PC-3 (cell line): ENCODE measurements around the gene CLRN3. TPM values are rescaled to one million over a fixed set of nuclear protein-coding genes. Genes with fewer than 3 reads are reported as not detected.

Experiments used
- ATAC-seq: fragments of 200-7000 bp; cut with Tn5 transposase; 2 replicates; pipeline ENCODE4 v1.9.1; 2020; ENCODE audit warnings: mild to moderate bottlenecking, moderate library complexity
- BruUV-seq: library from RNA; stranded (reverse); fragments of 400-500 nt; replicated peaks from 2 replicates; lab custom pipeline; 2021; lab: Mats Ljungman, UMichigan
- CTCF ChIA-PET: fragments of 300-600 bp; sonication (Branson Sonifier 250); formaldehyde crosslinking; loops from one replicate; lab custom pipeline; 2022; ENCODE audit warnings: antibody characterized with exemption; lab: Charles Lee
- POLR2A ChIA-PET: fragments of 300-600 bp; sonication (Branson Sonifier 250); formaldehyde crosslinking; loops from one replicate; lab custom pipeline; 2022; ENCODE audit warnings: antibody characterized with exemption; ENCODE audit not compliant: unreplicated experiment; lab: Charles Lee
- DNase-seq: peaks from one replicate; pipeline ENCODE4 v3.0.0-alpha.2; 2015
- H2AFZ ChIP-seq: fragments of 300-600 bp; sonication (generic); 2 replicates; pipeline ENCODE4 v1.6.0; 2016; ENCODE audit warnings: antibody characterized with exemption, low read length
- H3F3A ChIP-seq: fragments of 300-600 bp; sonication (generic); one replicate; pipeline ENCODE4 v1.6.0; 2017; ENCODE audit warnings: antibody characterized with exemption, low read length, control low read depth, mild to moderate bottlenecking; ENCODE audit not compliant: unreplicated experiment
- H3K27ac ChIP-seq: fragments of 300-600 bp; sonication (generic); 2 replicates; pipeline ENCODE4 v1.5.1; 2016; ENCODE audit warnings: mild to moderate bottlenecking, low read length
- H3K27me3 ChIP-seq: fragments of 300-600 bp; sonication (generic); 2 replicates; pipeline ENCODE4 v1.6.1; 2016; ENCODE audit warnings: low read length, mixed read lengths
- H3K36me3 ChIP-seq: fragments of 300-600 bp; sonication (generic); 2 replicates; pipeline ENCODE4 v1.6.1; 2016; ENCODE audit warnings: low read depth, mixed run types, low read length, mixed read lengths
- H3K4me1 ChIP-seq: fragments of 300-600 bp; sonication (generic); 2 replicates; pipeline ENCODE4 v1.5.1; 2016; ENCODE audit warnings: low read length; ENCODE audit not compliant: insufficient read depth
- H3K4me2 ChIP-seq: fragments of 300-600 bp; sonication (generic); 2 replicates; pipeline ENCODE4 v1.6.0; 2016; ENCODE audit warnings: low read length
- H3K4me3 ChIP-seq: fragments of 300-600 bp; sonication (generic); 2 replicates; pipeline ENCODE4 v1.5.1; 2016; ENCODE audit warnings: mild to moderate bottlenecking, low read length, mixed read lengths
- H3K79me2 ChIP-seq: fragments of 300-600 bp; sonication (generic); 2 replicates; pipeline ENCODE4 v1.6.1; 2017; ENCODE audit warnings: low read length, mixed read lengths
- H3K9ac ChIP-seq: fragments of 300-600 bp; sonication (generic); 2 replicates; pipeline ENCODE4 v1.6.0; 2016; ENCODE audit warnings: mild to moderate bottlenecking, low read length
- H3K9me2 ChIP-seq: fragments of 300-600 bp; sonication (generic); replicated peaks from 2 replicates; pipeline ENCODE4 v1.6.1; 2016; ENCODE audit warnings: mixed run types, low read length, mixed read lengths
- H3K9me3 ChIP-seq: fragments of 300-600 bp; sonication (generic); 2 replicates; pipeline ENCODE4 v1.6.1; 2016; ENCODE audit warnings: low read length, mixed read lengths
- H4K20me1 ChIP-seq: fragments of 300-600 bp; sonication (generic); 2 replicates; pipeline ENCODE4 v1.6.1; 2016; ENCODE audit warnings: low read length, mixed read lengths
- EZH2 ChIP-seq: fragments of 300-600 bp; sonication (generic); IDR thresholded peaks from one replicate; pipeline ENCODE4 v1.6.1; 2017; ENCODE audit warnings: antibody characterized with exemption, mild to moderate bottlenecking, low read length; ENCODE audit not compliant: unreplicated experiment
- EZH2phosphoT487 ChIP-seq: fragments of 300-600 bp; sonication (generic); IDR thresholded peaks from 2 replicates; pipeline ENCODE4 v1.6.1; 2018; ENCODE audit warnings: mild to moderate bottlenecking, antibody characterized with exemption, low read length, borderline replicate concordance
- intact Hi-C: fragments of 100-400 bp; cut with micrococcal nuclease; formaldehyde crosslinking; loops from 2 replicates; pipeline ENCODE4 v1.9.0; 2023
- total RNA-seq: library from RNA; depleted of rRNA; stranded (reverse); fragments of >200 nt; gene quantifications from 2 replicates; pipeline ENCODE4 v1.2.3, GENCODE V29; 2014
- TF ChIP-seq, protein P1 (sequence below): fragments of 300-600 bp; sonication (generic); conservative IDR thresholded peaks from 2 replicates; pipeline ENCODE4 v1.5.1; 2017; ENCODE audit warnings: antibody characterized with exemption, low read depth, mild to moderate bottlenecking, low read length

CLRN3 gene
- total RNA-seq, 1 experiment from 2014 or later, result not detected

DNA sequence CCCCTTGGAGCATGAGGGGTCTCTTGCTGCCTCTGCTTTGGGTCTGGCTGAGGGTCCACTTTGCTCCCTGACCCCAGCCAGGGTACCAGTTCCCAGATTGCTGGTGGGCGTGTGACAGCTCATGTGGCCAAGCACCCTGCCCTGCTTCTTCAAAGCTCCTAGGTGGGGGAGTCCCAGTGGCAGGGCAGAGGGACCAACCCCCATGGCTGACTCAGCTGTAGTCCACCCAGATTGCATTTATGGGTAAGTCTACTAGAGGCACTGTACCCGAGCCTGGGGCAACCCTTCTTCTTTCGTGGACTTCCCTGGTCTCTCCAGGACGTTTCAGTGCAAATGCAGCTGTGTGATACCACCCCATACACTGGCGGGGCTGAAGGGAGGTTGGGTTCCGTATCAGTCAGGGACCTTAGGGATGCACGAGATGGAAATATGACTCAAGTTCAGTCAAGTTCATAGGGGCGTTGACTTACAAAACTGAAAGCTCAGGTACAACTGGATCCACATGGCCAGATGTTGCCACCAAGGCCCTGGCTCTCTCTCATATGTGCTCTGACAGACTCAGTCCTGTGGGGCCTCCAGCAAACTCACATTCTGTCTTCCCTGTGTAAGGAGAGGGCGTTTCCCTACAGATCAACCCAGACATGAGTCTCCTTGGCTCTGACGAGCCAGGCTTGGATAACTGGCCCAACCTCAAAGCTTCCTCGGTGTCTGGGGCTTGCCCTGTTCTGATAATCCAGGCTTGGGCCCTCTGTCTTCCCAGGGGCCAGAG lies 27.7 kb upstream of the CLRN3 start:
- Histone ChIP-seq H3K36me3 (no peaks in the 10 kb centered on the region), H3F3A (no peaks in the 10 kb centered on the region), H3K27me3 (no peaks in the 10 kb centered on the region), H3K4me2 (no peak overlapping the region), H3K9me2 (no peaks in the 10 kb centered on the region), H3K27ac (peak overlapping the region; percentile 65), H3K4me1 (peaks cover 24% of the 10 kb centered on the region), H3K9ac (peak overlapping the region; percentile 27; the same call in 1 of the 2 replicates), H4K20me1 (no peaks in the 10 kb centered on the region), H3K79me2 (no peaks in the 10 kb centered on the region), H3K4me3 (no peak overlapping the region), H2AFZ (no peak overlapping the region), H3K9me3 (no peaks in the 10 kb centered on the region)
- no peak for ATAC-seq
- intact Hi-C loops, result no loop called here
- no peak for TF ChIP-seq EZH2phosphoT487
- no peak for TF ChIP-seq EZH2
- TF ChIP-seq, protein P1, sequence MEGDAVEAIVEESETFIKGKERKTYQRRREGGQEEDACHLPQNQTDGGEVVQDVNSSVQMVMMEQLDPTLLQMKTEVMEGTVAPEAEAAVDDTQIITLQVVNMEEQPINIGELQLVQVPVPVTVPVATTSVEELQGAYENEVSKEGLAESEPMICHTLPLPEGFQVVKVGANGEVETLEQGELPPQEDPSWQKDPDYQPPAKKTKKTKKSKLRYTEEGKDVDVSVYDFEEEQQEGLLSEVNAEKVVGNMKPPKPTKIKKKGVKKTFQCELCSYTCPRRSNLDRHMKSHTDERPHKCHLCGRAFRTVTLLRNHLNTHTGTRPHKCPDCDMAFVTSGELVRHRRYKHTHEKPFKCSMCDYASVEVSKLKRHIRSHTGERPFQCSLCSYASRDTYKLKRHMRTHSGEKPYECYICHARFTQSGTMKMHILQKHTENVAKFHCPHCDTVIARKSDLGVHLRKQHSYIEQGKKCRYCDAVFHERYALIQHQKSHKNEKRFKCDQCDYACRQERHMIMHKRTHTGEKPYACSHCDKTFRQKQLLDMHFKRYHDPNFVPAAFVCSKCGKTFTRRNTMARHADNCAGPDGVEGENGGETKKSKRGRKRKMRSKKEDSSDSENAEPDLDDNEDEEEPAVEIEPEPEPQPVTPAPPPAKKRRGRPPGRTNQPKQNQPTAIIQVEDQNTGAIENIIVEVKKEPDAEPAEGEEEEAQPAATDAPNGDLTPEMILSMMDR, result no peak
- ChIA-PET CTCF (no interaction called here), POLR2A (no interaction called here)
- no TSS peak for BruUV-seq
- DNase-seq, result no peak

DNA sequence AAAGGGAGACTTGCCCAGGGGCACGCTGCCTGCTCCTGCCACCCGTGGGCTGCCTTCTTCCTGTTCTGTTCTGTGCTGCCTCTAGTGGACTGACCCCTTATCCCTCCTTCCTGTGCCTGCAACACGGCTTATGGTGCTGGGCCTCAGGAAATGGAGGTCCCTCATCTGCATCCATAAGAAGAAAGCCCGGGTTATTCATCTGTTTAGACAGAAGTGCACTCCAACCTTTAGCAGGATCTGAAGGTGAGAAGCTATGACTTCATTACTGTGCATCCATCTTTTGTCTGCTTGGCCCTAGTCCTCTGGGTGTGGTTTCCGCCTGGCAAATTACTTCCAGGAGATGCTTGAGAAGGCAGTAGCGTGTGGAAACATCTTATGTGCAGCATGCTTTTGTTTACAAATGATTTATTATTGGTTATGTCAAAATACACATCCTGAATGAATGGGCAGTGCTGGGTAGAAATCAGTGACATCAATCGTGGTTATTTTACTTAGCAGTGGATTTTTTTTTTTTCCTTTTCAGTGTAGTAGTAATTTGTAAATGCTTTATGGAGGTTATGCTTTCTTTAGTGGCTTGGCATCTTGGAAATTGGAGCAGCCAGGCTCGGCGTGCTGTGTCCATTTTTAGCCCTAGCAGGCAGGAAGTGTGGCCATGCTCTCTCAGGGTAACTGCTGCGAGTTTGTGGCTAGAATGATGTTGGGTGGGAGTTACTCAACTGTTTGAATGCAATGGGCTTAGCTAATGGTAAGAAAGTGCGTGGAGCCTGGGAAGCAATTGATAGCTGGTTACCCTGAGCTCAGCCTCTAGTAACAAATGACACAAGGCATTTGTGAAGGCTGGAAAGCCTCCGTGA lies 26.9 kb upstream of the CLRN3 start:
- TF ChIP-seq, protein P1, result peak; percentile 38; the same call in 1 of the 2 replicates
- no peak for TF ChIP-seq EZH2
- Histone ChIP-seq H3K4me3 (no peak overlapping the region), H3F3A (no peaks in the 10 kb centered on the region), H3K9me2 (no peaks in the 10 kb centered on the region), H3K4me2 (no peak overlapping the region), H3K79me2 (no peaks in the 10 kb centered on the region), H2AFZ (no peak overlapping the region), H4K20me1 (no peaks in the 10 kb centered on the region), H3K9ac (peak overlapping the region; percentile 27; the same call in 1 of the 2 replicates), H3K9me3 (no peaks in the 10 kb centered on the region), H3K27me3 (no peaks in the 10 kb centered on the region), H3K27ac (peak overlapping the region; percentile 65), H3K4me1 (peaks cover 24% of the 10 kb centered on the region), H3K36me3 (no peaks in the 10 kb centered on the region)
- ChIA-PET POLR2A (no interaction called here), CTCF (interaction anchor here (0.5 kb wide), 1 partner anchor 20 kb away, joined by 3 read pairs; no protein-coding TSS in a partner anchor)
- intact Hi-C loops, result no loop called here
- no TSS peak for BruUV-seq
- 0 out of 2 replicates have a peak, but pooled peaks have one; percentile 20 for ATAC-seq
- DNase-seq, result peak; percentile 38
